Epithelial cell of proximal tubule (primary cell): Measurements from ENCODE around the gene RAD51B. TPM values are rescaled to one million over a fixed set of nuclear protein-coding genes. Genes with fewer than 3 reads are reported as not detected.

ENCODE experiments used
- DNase-seq: peaks from one replicate; pipeline ENCODE4 v3.0.0-alpha.2; 2011; ENCODE audit warnings: low read depth
- H3K4me3 ChIP-seq: 2 replicates; pipeline ENCODE4 v1.5.1; 2011; ENCODE audit warnings: low read depth, mild to moderate bottlenecking, low read length
- total RNA-seq: library from RNA; depleted of rRNA; stranded (reverse); fragments of >200 nt; gene quantifications from 2 replicates; pipeline ENCODE4 v1.2.3, GENCODE V29; 2015
- TF ChIP-seq, protein P1 (sequence below): conservative IDR thresholded peaks from 2 replicates; pipeline ENCODE4 v1.5.1; 2012; ENCODE audit warnings: low read depth, mild to moderate bottlenecking, low read length

RAD51B gene
- total RNA-seq, 1 donor from 2014 or later: 6.3 TPM

DNA sequence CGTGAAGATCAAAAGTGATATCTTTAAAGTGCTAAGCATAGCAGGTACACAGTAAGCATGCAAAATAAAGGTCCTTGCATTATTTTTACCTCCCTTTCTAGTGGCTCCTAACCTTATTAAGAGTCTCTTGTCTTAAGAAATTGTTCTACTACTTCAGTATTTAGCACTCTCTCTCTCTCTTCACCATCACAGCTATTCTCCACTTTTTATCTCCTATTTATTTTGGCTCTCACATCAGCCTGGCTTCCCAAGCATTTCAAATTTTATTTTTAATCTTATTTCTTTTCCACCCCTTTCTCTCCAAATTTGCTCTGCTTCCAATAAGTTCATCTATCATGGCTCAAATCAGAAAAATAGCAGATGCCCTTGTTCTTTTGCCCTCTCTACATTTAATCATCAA lies 212.6 kb downstream of the RAD51B start:
- TF ChIP-seq, protein P1, sequence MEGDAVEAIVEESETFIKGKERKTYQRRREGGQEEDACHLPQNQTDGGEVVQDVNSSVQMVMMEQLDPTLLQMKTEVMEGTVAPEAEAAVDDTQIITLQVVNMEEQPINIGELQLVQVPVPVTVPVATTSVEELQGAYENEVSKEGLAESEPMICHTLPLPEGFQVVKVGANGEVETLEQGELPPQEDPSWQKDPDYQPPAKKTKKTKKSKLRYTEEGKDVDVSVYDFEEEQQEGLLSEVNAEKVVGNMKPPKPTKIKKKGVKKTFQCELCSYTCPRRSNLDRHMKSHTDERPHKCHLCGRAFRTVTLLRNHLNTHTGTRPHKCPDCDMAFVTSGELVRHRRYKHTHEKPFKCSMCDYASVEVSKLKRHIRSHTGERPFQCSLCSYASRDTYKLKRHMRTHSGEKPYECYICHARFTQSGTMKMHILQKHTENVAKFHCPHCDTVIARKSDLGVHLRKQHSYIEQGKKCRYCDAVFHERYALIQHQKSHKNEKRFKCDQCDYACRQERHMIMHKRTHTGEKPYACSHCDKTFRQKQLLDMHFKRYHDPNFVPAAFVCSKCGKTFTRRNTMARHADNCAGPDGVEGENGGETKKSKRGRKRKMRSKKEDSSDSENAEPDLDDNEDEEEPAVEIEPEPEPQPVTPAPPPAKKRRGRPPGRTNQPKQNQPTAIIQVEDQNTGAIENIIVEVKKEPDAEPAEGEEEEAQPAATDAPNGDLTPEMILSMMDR: no peak
- no peak overlapping the region for H3K4me3 ChIP-seq
- no peak for DNase-seq

DNA sequence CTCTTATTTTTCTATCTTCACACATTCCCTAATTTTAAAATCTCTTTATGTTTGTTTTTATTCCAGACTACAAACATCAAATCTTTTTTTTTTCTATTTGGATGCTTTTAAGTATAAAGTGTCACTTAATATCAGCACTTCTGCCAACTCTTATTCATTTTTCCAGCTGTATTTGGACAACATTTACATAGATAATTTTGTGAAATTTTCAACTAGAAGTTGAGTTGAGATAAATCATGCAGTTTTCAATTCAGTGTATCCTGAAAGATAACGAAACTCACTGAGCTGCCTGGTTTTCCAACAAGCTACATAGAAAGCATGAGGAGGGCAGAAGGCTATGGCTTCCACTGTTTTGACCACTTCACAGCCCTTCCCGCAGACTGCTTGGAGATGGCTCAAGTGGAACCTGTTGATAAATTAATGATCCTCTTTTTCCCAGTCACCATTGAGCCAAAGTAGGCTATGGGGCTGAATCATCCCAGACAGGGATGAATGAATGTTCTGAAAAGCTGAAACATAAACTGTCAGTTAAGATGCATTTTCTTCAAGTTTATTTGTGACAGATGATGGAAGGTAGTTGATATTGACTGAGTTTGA lies 213.9 kb downstream of the RAD51B start:
- no peak overlapping the region for H3K4me3 ChIP-seq
- TF ChIP-seq, protein P1: no peak
- no peak for DNase-seq

DNA sequence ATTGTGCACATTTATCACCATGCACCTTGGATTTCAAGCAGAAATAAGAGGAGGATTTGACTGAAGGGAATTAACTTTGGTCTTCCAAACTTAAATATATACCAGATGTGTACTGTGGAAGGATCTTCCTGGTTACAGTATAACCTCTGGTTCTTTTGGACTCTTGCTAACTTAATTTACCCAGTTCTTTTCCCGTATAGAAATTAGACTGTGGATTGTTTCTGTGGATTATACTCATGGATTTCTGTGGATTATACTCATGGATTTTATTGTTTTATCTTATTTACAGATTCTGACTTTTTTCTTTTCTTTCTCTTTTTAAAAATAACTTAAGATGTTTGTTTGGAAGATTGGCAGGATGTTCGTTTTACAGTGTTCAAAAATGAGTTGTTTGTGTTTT lies 215.3 kb downstream of the RAD51B start:
- H3K4me3 ChIP-seq: no peak overlapping the region
- DNase-seq: no peak
- TF ChIP-seq, protein P1: no peak

DNA sequence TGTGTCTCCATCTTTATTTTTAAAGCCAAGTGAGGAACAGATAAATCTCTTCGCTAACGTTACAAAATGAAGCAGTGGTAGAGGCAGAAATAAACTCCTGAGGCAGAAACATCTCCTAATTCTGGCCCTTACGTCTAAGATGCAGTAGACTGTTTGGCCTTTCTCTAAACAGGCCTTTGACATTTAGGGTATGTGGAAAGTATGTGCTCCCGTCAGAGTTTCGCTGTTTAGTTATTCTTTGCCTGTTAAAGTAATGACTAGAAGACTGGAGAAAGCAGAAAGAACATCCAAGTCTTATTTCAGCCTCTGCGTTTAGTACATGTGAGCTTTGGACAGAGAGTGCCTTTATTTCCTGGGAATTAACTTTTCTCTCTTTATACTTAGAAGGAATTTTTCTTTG lies 216.6 kb downstream of the RAD51B start:
- no peak for DNase-seq
- H3K4me3 ChIP-seq: no peak overlapping the region
- TF ChIP-seq, protein P1: no peak

DNA sequence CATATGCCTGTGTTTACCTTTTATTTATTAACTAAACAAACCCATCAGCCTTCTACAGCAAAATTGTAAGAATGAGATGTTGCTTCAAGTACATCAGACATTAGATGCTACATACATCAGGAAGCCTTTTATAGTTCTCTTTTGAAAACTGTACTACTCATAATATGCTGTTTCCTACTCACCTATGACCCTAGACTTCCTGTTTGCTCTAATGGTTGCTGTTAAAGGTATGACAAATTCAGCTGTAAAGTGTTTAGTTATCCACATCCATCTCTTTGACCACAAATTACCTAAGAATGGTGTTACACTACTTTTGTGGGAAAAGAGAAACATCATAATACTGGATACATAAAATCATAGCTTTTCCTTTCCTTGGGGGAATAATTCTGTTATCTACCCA lies 220.0 kb downstream of the RAD51B start:
- TF ChIP-seq, protein P1: no peak
- DNase-seq: no peak
- H3K4me3 ChIP-seq: no peak overlapping the region

DNA sequence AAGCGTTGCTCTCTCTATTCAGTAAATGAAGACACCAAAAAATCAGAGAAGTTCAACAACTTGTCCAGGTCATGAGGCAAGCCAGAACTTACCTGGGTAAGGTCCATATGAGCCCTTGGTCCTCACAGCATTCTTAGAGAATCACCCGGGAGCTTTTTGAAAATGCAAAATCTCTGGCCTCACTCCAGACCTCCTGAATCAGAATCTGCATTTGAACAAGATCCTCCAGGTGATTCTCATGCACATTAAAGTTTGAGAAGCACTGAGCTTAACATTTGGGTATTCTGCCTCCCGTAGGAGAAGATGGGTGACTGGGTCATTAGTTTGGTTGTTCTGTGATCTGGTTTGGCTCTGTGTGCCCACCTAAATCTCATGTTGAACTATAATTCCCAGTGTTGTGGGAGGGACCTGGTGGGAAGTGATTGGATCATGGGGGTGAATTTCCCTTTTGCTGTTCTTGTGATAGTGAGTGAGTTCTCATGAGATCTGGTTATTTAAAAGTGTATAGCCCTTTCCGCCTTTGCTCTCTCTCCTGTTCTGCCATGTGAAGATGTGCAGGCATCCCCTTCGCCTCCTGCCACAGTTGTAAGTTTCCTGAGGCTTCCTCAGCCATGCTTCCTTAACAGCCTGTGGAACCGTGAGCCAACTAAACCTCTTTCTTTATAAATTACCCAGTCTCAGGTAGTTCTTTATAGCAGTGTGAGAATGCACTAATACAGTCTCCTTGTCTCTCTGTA lies 221.2 kb downstream of the RAD51B start:
- TF ChIP-seq, protein P1: no peak
- DNase-seq: no peak
- no peak overlapping the region for H3K4me3 ChIP-seq
